GM21360 (cell line): ENCODE results near the gene RHBDF1.
"Not testable (repeated sequence)": the region's sequence is repeated elsewhere in the genome, so short reads cannot be mapped to it uniquely, and the experiment has no call there.

Experiments
- ATAC-seq: cut with Tn5 transposase; IDR thresholded peaks from one replicate; pipeline ENCODE4 v1.9.1; 2021; ENCODE audit warnings: mild to moderate bottlenecking, moderate library complexity; ENCODE audit not compliant: unreplicated experiment

The RHBDF1 gene

DNA sequence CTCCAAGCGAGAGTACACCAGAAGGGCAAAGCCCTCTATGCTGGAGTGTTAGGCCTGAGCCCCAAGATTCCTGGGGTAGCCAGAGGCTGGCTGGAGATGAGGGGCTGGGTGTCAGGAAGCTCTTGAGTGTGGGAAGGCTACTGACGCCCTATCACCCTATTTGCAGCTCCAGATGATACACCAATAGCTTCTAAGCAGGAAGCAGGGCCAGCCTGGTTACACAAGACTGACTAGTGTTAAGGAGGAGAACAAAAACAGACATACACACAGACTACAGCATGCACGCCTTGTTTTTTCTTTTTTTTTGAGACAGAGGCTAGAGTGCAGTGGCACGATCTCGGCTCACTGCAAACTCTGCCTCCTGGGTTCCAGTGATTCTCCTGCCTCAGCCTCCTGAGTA lies 34.9 kb downstream of the RHBDF1 start:
- ATAC-seq, result no peak

DNA sequence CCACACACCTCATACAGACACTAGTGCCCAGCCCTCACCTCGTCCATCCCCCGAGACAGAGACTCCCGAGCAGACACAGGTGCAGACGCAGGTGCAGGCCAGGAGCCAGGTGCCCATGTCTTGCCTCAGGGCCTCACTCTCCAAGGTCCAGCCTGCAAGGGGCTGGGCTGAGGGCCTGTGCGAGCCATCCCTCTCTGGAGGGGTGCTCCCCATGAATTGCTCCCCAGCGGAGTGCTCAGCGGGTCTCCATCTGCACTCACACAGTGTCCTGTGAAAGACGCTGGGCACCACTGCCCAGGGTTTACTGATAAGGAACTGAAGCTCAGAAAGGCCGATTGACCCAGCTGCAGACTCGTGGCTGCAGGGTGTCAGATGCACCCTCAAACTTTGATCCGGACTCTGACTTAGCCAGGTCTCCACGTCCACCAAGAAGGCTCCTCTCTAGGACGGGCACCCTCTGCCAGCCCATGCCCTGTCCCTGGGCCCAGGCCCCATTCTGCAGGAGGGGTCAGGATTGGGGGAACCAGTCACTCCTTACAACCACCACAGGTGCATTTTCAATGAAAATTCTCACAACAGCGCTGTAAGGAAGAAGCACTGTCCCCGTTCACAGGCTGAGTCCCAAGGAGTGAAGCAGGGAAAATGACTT lies 36.0 kb downstream of the RHBDF1 start:
- no peak for ATAC-seq

DNA sequence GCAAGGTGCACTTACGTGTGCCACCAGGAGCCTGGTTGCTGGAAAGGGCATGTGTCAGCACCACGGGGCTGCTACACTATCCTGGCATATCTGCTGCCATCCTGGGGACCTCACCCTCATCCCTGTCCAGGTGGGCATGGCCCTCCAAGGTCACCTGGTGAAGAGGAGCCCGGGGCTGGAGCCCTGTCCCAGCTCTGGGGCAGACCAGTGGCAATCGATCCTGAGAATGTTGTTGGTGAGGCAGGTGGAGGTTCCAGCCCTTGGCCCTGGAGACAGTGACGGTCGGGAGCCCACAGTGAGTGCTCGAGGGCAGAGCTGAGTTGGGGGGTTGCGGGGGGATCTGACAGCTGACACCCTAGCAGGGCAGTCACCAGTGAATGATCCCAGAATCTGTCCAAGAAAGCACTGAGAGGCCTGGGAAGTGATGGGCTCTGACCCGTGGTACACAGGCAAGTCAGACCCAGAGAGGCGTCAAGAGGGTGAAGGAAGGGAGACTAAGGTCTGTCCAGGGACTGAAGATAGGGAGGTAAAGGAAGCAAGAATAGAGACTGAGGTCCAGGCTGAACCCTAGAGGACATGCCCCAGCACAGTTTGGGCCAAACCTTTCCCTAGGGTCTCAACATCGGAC lies 36.6 kb downstream of the RHBDF1 start:
- ATAC-seq, result no peak

DNA sequence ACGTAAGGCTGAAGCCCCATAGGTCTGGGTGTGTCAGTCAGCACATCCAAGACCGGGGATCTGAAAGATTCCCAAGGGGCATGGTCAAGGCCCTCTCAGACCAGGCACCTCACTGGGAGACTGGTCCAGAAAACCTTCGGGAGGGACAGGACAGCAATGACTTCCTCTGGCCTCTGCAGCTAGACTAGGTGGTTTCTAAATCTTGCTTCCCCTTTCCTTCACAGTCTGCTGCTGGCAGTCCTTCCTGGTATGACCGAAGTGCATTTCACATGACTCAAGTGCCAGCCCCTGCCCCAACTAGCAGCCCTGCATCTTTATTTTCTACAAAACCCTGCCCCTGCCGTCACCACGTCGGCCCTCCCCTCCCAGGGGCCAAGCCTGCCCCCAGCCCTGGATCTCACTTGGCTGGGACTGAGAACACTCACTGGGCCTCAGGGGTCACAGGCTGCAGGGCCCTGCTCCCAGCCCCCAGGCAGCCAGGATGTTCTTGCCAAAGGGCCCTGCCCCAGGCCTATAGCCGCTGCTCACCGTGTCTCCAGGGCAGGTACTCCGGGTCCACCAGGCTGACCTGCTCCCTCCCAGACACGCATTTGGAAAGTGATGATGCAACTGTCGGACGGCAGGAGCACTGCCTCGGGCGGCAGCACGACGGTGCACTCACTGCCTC lies 37.3 kb downstream of the RHBDF1 start:
- ATAC-seq, result no peak

DNA sequence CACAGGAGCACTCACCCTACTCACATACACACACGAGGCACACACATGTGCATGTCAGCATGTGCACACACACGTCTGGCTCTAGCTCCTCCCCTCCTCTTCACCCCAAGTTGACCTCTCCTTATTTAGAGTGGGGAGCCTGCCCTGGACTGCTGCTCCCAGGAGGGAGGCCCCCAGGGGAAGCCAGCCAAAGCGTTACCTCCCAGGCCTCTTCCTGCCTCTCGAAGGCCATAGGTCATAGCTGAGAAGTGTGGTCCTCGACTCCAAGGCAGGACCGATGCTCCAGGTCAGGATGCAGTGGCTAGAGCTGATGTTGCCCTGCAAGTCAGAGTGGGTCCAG lies 37.8 kb downstream of the RHBDF1 start:
- ATAC-seq, result no peak

DNA sequence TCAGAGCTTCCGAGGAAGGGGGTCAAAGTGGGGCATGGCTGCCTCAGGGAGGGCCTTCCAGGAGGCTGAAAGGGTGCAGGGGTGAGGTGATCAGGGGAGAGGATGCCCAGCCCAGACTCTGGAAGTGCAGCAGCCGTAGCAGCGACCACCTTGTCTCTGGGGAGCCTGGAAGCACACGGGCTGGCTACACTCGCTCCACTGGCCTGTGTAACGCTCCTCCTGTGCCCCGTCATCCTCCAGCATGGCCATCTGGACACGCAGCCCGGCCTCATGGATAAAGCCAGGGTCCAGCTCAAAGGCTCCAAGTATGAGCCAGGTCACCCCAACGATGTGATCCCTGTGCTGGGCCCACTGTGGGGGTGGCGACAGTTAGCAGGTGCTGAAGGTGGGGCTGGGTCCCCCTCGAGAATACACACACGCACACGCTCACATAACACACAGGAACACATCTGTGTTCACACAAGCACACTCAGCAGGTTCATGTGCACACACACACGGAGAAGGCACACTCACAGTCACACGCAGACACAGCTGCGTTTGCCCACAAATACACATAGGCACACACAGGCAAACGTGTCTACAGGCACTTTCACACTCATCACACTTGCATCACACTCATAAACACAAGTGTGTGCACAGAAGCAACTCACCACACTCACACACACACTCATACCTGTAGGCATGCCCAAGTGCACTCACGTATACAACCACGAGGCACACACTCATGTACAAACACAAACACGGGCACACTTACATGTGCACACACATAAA lies 38.4 kb downstream of the RHBDF1 start:
- no peak for ATAC-seq

GRCh38 chr16:33154-33876 lies 39.1 kb downstream of the RHBDF1 start:
- ATAC-seq, result not testable (repeated sequence)

DNA sequence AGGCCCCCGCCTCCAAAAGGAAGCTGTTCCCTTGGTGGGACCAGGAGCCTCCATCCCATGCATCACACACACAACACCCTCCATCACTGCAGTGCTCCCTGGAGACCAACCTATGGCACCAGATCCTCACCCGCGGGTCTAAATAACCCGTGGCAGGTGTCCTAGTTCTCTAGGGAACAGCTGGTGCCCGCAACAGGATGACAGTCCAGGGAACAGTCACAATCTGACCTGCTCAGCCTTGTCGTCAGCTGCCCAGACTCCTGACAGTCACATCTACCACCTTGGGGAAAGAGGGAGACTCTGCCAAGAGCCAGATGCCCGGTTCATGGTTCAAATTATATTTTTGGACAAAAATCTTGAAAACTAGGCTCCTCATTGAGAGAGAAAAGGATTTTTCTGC lies 41.8 kb downstream of the RHBDF1 start:
- ATAC-seq, result not testable (repeated sequence)

DNA sequence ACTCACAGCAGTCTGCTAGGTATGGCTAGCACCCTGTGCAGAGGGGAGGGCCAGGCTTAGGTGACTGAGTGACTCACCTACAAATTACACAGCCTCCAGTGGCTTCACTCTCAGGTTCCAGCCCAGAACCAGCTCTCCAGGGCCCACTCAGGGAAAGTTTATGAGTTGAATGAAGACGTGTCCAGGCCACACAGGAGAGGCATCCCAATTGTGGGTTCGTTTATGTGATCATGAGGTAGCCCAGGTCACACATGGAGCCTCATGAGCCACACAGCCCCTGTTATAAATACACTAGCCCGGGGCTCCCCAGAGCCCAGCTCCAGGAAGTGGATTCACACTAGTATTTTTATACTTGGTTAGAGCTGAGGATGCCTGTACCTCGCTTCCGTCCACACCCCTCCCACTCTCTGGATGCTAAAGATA lies 46.5 kb downstream of the RHBDF1 start:
- peak; percentile 54 for ATAC-seq

DNA sequence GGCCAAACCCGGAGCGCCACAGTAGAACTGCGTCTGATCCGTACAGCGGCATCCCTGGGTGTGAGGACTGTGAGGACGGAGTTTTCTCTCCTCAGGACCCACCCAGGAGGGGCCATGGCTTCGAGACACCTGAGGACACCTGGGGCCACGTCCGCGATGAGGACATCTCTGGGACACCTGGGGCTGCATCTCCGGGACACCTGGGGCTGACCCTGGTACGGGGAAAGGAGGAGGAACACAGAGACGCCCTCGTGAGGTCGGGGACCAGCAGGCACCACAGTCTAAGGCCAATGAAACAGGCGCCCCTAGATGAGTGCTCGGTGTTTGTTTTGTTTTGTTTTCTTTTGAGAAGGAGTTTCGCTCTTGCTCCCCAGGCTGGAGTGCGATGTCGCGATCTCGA lies 48.3 kb downstream of the RHBDF1 start:
- ATAC-seq, result not testable (repeated sequence)

GRCh38 chr16:20886-21285 lies 51.5 kb downstream of the RHBDF1 start:
- not testable (repeated sequence) for ATAC-seq

DNA sequence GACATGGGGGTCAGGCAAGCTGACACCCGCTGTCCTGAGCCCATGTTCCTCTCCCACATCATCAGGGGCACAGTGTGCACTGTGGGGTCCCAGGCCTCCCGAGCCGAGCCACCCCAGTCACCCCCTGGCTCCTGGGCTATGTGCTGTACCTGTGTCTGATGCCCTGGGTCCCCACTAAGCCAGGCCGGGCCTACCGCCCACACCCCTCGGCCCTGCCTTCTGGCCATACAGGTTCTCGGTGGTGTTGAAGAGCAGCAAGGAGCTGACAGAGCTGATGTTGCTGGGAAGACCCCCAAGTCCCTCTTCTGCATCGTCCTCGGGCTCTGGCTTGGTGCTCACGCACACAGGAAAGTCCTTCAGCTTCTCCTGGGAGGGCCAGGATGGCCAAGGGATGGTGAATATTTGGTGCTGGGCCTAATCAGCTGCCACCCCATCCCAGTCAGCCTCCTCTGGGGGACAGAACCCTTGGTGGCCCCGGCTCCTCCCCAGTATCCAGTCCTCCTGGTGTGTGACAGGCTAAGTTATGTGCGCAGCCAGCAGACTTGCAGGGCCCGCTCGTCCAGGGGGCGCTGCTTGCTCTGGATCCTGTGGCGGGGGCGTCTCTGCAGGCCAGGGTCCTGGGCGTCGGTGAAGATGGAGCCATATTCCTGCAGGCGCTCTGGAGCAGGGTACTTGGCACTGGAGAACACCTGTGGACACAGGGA lies 55.2 kb downstream of the RHBDF1 start:
- ATAC-seq, result not testable (repeated sequence)

- ATAC-seq, result not testable (repeated sequence)
Observed at GRCh38 chr16:10772-11171, 61.7 kb downstream of the RHBDF1 start.

DNA sequence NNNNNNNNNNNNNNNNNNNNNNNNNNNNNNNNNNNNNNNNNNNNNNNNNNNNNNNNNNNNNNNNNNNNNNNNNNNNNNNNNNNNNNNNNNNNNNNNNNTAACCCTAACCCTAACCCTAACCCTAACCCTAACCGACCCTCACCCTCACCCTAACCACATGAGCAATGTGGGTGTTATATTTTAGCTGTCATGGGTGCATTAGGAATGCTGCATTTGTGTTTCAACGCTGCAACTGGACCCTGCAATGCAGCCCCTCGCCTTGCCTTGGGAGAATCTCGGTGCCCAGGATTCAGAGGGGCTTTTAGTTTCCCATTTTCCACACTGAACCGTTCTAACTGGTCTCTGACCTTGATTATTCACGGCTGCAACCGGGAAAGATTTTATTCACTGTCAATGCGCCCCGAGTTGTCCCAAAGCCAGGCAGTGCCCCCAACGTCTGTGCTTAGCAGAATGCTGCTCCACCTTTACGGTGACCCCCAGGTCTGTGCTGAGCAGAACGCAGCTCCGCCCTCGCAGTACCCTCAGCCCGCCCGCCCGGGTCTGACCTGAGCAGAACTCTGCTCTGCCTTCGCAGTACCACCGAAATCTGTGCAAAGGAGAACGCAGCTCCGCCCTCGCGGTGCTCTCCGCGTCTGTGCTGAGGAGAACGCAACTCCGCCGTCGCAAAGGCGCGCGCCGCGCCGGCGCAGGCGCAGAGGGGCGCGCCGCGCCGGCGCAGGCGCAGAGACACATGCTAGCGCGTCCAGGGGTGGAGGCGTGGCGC lies 62.3 kb downstream of the RHBDF1 start:
- ATAC-seq, result no peak
